ENCODE measurements around the gene NTM.

DNA sequence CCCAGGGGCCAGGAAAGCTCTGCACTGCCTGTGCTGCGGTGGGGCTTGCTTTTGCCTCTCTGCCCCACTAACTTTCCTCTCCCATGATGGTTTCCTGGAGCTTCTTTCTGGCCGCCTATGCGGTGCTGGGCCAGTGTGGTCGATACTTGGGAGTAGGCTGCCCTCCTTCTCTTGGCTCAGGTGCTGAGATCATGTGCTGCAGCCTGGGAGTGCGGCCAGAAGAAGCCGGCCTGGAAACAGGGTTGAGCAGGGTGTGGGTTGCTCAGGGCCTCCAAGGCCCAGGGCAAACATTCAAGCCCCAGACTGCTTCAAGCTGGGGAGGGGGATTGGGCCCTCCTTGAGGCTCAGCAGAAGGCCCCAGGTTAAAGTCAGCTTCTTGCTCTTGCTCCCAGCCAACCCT lies 125.0 kb downstream of the NTM start:
- TF ChIP-seq, protein P1, sequence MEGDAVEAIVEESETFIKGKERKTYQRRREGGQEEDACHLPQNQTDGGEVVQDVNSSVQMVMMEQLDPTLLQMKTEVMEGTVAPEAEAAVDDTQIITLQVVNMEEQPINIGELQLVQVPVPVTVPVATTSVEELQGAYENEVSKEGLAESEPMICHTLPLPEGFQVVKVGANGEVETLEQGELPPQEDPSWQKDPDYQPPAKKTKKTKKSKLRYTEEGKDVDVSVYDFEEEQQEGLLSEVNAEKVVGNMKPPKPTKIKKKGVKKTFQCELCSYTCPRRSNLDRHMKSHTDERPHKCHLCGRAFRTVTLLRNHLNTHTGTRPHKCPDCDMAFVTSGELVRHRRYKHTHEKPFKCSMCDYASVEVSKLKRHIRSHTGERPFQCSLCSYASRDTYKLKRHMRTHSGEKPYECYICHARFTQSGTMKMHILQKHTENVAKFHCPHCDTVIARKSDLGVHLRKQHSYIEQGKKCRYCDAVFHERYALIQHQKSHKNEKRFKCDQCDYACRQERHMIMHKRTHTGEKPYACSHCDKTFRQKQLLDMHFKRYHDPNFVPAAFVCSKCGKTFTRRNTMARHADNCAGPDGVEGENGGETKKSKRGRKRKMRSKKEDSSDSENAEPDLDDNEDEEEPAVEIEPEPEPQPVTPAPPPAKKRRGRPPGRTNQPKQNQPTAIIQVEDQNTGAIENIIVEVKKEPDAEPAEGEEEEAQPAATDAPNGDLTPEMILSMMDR (IDR thresholded peaks at IDR 0.05; ENCODE audit: low read depth, low read length, poor library complexity, severe bottlenecking): no peak
- no peak for TF ChIP-seq EZH2phosphoT487 (IDR thresholded peaks at IDR 0.05; ENCODE audit: borderline replicate concordance, low read length)
